Stimulated activated CD4-positive, alpha-beta T cell treated with anti-CD3 and anti-CD28 coated beads, Interleukin-12 subunit alpha, Interleukin-12 subunit beta, amount 100 ng/mL, for 24 hours (primary cell): ENCODE measurements around the gene ATP6V1C2.

ENCODE experiments used
- DNase-seq, 2 experiments: peaks; one replicate each; pipeline ENCODE4 v3.0.0-alpha.2; 2020; ENCODE audit warnings: low read depth in 2 of 2

Gene ATP6V1C2

DNA sequence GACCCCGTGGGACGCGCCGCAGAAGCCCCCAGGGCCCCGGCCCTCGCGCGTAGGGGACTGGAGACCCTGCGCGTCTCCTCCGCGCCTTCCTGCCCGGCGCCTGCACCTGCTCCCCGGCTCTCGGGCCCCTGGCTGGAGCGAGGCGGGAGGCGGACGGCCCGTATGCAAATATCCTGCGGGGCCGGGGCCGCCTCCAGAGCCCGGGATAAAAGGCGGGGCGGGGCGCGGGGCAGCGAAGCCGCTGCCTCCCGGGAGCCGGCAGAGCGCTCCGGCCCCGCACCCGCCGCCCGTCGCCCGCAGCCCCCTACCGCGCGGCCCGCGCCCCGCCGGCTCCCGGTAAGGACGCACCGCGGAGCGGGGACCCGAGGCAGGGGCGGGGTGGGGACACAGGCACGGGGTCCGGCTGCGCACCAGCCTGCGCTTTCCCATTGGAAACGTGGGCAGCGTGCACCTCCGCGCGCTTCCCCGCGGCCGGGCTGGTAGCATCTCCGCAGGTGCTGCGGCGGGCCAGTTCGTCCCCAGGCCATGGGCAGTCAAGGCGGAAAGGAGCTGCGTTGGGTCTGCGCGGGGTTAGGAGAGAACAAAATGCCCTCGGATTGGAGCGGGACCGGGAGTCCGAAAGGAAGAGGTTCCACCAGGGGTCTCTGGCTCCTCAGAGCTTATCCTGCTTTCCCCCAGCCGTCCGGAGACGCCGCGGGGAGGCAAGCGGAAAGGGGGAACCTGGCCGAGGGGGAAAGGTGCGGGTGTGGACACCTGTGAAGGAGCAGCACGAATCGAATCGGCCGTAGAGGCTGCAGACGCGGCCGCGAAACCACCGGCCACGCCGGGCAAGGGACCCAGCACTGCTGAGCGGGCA lies at the start of gene ATP6V1C2:
TSS of gene ATP6V1C2 (plus strand) at position 235 of the 856 bp plus-strand sequence. CDS start 1,220 bp downstream, outside the sequence.
- DNase-seq: peak in 1 of 2 experiments; percentile 23

- DNase-seq: no peak
These were observed 46.3 kb upstream of the ATP6V1C2 start for GRCh38 chr2:10675131-10675530.

DNA sequence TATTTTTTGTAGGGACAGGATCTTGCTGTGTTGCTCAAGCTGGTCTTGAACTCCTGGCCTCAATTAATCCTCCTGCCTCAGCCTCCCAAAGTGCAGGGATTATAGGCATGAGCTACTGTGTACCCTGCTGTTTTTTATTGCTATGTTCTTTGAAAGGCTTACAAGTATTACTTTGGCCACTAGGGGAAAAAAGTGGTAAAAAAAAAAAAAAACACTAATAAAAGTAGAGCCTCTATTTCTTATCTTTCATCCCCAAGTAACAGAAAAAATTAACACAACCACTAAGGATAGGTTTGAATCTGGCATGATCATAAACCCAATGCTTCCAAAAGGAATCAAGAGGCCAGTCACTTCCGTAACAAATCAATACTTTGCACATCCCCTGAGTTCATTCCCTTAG lies 43.2 kb upstream of the ATP6V1C2 start:
- no peak for DNase-seq

GRCh38 chr2:10680214-10680613 lies 41.2 kb upstream of the ATP6V1C2 start:
- DNase-seq: no peak

DNA sequence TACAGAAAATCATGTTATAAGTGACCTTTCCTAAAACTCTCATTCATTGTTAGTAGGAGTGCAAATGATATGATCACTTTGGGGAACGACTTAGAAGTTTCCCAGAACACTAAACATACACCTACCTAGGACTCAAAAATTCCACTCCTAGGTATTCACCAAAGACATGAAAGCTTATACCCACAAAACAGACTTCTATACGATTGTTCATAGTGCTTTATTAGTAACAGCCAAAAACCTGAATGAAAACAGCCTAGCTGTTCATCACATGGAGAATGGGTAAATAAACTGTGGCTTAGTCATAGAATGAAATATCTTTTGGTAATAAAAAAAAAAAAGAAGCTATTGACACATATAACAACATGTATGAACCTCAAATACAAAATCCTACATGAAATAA lies 40.5 kb upstream of the ATP6V1C2 start:
- no peak for DNase-seq

GRCh38 chr2:10686176-10686730 lies 35.2 kb upstream of the ATP6V1C2 start:
- no peak for DNase-seq

DNA sequence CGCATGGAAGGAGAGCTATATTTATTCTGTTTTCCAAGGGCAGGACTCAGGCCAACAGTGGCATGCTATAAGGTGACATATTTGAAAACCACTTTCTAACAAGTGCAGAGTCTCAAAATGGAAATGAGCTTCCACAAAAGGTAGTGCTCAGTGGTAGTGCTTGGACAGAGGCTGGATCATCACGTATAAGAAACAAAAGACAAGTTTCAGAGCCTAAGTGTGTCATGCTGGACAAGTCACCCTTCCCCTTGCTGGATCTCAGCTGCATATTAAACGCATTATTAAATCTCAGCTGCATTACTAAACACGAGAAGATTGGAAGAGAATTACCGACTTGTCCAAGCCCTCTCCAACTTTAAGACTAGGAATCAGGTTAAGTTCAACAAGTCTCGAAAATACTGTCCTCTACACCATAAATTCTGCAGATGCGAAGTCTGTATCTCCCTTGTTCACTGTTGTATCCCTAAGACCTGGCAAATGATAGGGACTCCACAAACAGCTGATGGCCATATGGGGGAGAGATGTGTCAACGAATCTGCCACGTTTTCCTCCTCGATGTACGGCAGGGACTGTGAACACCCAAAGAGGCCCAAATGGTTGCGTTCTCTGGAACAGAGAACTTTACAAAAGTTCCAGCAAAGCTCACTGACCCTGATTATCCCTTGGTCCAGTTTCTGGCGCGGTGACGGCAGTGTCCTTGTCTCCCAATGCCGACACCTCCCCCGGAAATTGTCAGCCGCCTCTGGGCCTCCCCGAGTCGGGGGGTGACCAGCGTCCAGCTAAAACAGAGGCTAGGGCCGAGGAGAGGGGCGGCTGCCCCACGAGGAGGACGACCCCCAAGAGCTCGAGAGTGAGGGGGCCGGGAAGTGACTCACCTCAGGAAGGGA lies 32.3 kb upstream of the ATP6V1C2 start:
- no peak for DNase-seq

GRCh38 chr2:10691521-10691920 lies 29.9 kb upstream of the ATP6V1C2 start:
- DNase-seq: no peak

- no peak for DNase-seq
These were observed 21.2 kb upstream of the ATP6V1C2 start for GRCh38 chr2:10700078-10700803.

DNA sequence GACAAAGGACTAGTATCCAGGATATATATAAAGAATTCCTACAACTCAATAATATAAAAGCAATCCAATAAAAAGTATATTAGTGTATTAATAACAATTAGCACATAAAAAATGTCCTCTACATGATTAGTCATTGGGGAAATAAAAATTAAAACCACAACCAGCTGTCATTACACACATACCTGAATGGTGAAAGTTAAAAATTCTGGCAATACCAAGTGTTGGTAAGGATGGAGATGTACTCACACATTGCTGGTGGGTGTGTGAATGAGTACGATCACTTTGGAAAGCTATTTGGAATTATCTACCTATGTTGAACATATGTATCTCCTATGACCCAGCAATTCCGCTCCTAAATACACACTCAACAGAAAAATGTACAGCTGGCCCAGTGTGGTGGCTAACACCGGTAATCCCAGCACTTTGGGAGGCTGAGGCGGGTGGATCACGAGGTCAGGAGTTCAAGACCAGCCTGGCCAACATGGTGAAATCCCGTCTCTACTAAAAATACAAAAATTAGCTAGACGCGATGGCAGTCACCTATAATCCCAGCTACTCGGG lies 17.3 kb upstream of the ATP6V1C2 start:
- DNase-seq: no peak

DNA sequence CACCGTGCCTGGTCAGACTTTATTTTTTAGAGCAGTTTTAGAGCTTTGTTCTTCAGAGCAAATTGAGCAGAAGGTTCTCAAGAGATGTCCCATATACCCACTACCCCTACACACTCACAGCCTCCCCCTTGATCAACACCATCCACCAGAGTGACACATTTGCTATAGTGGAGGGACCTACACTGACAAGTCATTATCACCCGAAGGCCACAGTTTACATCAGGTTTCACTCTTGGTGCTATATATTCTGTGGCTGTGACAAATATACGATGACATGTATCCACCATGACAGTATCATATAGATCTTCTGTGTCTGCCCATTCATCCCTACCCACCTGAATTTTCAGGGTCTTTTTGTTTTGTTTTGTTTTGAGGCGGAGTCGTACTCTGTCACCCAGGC lies 15.4 kb upstream of the ATP6V1C2 start:
- no peak for DNase-seq

DNA sequence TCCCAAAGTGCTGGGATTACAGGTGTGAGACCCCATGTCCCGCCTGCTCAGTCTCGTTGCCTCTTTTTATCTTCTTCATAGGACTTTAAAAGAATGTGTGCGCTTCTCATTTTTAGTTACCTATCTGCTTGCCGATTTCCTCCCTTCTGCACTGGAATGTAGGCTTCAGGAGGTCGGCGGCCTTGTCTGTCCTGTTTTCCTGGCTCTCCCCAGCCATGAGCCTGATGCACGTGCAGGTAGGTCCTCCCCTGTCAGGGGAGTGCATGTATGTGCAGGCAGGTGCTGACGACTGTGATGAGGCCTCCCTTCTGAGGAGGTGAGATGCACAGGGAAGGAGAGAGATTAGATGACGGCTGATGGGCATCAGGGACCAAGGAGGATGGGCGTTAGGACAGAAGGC lies 13.6 kb upstream of the ATP6V1C2 start:
- no peak for DNase-seq

DNA sequence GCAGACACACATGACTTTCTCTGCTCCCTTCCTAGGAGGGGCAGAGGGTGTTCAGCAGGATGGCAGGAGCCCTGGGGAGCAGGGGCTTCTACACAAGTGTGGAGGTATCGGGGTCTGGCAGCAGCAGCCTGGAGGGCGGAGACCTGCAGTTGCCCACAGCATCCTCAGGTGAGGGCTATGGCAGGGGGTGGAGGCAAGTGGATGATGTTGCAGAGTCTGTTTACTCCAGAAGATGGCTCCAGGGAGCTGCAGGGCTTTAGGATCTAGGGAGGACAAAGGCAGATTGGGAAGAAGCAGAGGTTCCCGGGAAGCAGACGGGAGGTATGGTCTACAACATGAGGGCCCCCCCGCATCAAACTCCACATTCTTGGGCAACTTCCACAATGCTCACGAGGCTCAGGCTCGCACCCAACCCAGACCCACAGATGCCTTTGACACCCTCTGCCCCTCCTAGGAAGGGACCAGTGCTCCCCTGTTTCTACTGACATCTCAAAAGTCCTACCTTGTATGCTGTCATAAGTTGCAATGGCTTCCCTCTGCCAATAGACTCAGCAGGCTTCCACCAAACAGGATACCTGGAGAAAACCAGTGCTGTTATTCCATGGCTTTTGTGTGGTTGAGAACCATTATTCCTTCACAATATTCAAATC lies 12.0 kb upstream of the ATP6V1C2 start:
- DNase-seq: no peak

DNA sequence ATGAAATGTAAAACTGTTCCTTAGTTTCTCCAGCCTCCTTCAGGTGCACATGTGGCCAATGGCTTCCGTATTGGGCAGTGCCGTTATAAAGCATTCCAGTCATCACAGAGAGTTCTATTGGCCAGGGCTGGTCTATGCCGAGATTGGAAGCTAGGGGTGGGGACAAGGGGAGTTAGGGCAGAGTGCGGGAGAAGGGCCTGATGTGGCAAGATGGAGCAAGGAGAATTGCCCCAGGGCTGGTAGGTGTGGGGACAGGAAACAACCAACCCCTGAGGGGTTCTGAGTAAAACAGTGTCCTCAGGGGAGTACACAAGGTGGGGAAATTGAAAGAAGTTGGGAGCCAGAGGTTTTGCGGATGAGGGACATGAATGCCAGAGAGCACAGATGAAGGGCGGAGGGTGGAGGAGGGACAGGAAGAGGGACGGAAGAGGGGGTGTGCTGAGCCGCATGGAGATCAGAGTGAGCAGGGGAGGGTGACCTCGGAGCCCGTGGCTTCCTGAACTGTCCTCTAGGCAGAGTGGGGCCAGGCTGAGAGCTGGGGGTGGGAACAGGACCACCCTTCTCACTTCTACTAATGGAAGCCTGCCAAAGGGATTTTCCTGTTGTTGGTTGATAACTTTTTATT lies 9.1 kb upstream of the ATP6V1C2 start:
- DNase-seq: no peak

DNA sequence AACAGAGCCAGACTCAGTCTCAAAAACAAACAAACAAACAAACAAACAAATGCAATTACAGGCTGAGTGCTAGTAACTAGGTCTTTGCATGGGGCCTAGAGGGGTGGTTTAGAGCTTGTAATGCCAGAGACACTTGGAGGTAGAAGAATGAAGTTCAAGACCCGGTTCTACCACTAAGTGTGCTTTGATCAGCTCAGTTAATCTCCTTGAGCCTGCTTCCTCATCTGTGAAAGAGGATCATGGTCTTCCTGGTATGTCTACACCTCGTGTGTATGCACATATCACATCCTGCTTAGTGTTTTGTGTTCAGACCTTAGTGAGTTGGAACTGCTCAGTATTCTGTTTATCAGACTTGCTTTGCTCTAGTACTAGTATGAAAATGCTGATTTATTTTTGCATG lies 4.8 kb upstream of the ATP6V1C2 start:
- DNase-seq: no peak

DNA sequence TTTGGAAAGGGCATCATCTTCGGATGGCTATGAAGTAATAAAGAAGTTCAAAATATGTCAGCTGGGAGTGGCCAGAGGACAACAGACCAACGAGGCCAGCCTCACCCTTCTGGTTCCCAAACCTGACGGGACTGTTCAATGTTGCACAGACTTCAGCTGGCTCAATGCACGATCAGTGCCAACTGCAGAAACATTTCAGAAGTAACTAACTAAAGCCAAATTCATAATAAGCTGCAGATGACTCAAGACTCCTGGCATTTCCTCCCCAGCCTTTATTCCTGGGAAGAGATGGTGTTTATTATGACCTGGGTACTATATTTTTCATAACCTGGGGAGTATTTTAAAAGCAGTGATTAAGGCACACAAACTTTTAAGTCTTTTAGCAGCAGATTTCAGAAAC lies 3.8 kb upstream of the ATP6V1C2 start:
- no peak for DNase-seq

- DNase-seq: no peak
These were observed 1.1 kb upstream of the ATP6V1C2 start for GRCh38 chr2:10720306-10720705.

DNA sequence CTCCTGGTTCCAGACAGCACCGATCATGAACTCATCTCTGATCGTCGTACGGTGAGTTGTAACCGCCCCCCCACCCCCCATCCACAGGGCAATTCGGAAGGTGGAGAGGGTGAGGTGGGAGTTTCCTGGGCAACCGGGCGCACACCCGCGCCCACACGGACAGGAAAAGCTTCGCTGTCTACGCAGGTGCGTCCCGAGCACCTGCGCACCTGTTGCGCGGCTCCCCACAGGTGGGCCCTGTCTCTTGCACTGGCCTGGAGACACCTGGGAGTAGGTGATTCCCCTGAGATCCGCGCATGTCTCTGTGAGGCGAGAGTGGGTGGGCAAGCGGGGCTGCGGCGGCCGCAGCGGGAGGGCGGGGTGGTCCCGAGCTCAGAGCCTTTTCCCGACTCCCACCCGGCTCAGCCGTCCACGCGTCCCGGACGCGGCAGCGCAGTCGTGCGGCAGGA lies 459 bp upstream of the ATP6V1C2 start:
- no peak for DNase-seq

- DNase-seq: no peak
These were observed 909 bp downstream of the ATP6V1C2 start for GRCh38 chr2:10722252-10722825.
